MCF 10A (cell line): ENCODE data around the gene TTC39C. TPM values are rescaled to one million over a fixed set of nuclear protein-coding genes. Genes with fewer than 3 reads are reported as not detected.

Source experiments
- BruUV-seq: library from RNA; stranded (reverse); fragments of 400-500 nt; replicated peaks from 2 replicates; lab custom pipeline; 2021; lab: Mats Ljungman, UMichigan
- CTCF ChIA-PET: fragments of 300-600 bp; sonication (Branson Sonifier 250); formaldehyde crosslinking; extraction: SDS; loops from one replicate; lab custom pipeline; 2021; ENCODE audit warnings: antibody characterized with exemption, inconsistent platforms; lab: Yijun Ruan, JAX
- POLR2A ChIA-PET: fragments of 300-600, 350-650 bp; sonication (Branson Sonifier 250); formaldehyde crosslinking; extraction: SDS; loops from one replicate; lab custom pipeline; 2020; ENCODE audit warnings: antibody characterized with exemption, inconsistent platforms; lab: Yijun Ruan, JAX
- DNase-seq: peaks from one replicate; pipeline ENCODE4 v3.0.0-alpha.2; 2018; ENCODE audit not compliant: unreplicated experiment
- H3K27ac Mint-ChIP-seq: one replicate; pipeline ENCODE4 v1.8.0; 2022; ENCODE audit warnings: mild to moderate bottlenecking, low read depth, mixed read lengths; ENCODE audit not compliant: unreplicated experiment
- H3K27me3 Mint-ChIP-seq: one replicate; pipeline ENCODE4 v1.8.0; 2022; ENCODE audit warnings: mixed read lengths; ENCODE audit not compliant: insufficient read depth, unreplicated experiment
- H3K36me3 Mint-ChIP-seq: one replicate; pipeline ENCODE4 v1.8.0; 2022; ENCODE audit warnings: mild to moderate bottlenecking, moderate library complexity, mixed read lengths; ENCODE audit not compliant: insufficient read depth, unreplicated experiment
- H3K4me1 Mint-ChIP-seq: one replicate; pipeline ENCODE4 v1.8.0; 2022; ENCODE audit warnings: mixed read lengths; ENCODE audit not compliant: insufficient read depth, unreplicated experiment
- H3K4me3 Mint-ChIP-seq: one replicate; pipeline ENCODE4 v1.8.0; 2022; ENCODE audit warnings: mild to moderate bottlenecking, moderate library complexity, mixed read lengths; ENCODE audit not compliant: unreplicated experiment
- H3K9me3 Mint-ChIP-seq: one replicate; pipeline ENCODE4 v1.8.0; 2022; ENCODE audit warnings: mixed read lengths; ENCODE audit not compliant: unreplicated experiment
- intact Hi-C: fragments of 100-400 bp; cut with micrococcal nuclease; formaldehyde crosslinking; loops from 2 replicates; pipeline ENCODE4 v1.14.1; 2022
- total RNA-seq: library from RNA; stranded (reverse); gene quantifications from 2 replicates; pipeline ENCODE4 v1.2.3, GENCODE V29; 2022
- TF ChIP-seq, protein P1 (sequence below): fragments of 200-600 bp; IDR thresholded peaks from one replicate; pipeline ENCODE4 v1.8.0; 2022; ENCODE audit warnings: antibody characterized with exemption, mild to moderate bottlenecking; ENCODE audit not compliant: unreplicated experiment

Gene TTC39C
- total RNA-seq, 1 experiment from 2014 or later: 12.9 TPM

- Mint-ChIP-seq H3K4me1 (peaks cover 24% of the 10 kb centered on the region), H3K27ac (no peak overlapping the region), H3K4me3 (no peak overlapping the region), H3K9me3 (no peaks in the 10 kb centered on the region), H3K36me3 (no peaks in the 10 kb centered on the region), H3K27me3 (no peaks in the 10 kb centered on the region)
- no TSS peak for BruUV-seq
- TF ChIP-seq, protein P1, sequence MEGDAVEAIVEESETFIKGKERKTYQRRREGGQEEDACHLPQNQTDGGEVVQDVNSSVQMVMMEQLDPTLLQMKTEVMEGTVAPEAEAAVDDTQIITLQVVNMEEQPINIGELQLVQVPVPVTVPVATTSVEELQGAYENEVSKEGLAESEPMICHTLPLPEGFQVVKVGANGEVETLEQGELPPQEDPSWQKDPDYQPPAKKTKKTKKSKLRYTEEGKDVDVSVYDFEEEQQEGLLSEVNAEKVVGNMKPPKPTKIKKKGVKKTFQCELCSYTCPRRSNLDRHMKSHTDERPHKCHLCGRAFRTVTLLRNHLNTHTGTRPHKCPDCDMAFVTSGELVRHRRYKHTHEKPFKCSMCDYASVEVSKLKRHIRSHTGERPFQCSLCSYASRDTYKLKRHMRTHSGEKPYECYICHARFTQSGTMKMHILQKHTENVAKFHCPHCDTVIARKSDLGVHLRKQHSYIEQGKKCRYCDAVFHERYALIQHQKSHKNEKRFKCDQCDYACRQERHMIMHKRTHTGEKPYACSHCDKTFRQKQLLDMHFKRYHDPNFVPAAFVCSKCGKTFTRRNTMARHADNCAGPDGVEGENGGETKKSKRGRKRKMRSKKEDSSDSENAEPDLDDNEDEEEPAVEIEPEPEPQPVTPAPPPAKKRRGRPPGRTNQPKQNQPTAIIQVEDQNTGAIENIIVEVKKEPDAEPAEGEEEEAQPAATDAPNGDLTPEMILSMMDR: no peak
- ChIA-PET POLR2A (interaction anchor here (0.7 to 1.3 kb wide), 4 partner anchors 10 to 23 kb away, joined by 3 to 7 read pairs (median 4); no protein-coding TSS in a partner anchor), CTCF (interaction anchor here (1.1 to 1.9 kb wide), 2 partner anchors 9 to 107 kb away, joined by 3 to 5 read pairs; no protein-coding TSS in a partner anchor)
- intact Hi-C loops: no loop called here
- no peak for DNase-seq
These were observed 45.6 kb upstream of the TTC39C start for GRCh38 chr18:23968638-23969604.

GRCh38 chr18:23969664-23970063 is 44.9 kb upstream of the TTC39C start:
- no peaks in the 10 kb centered on the region for H3K9me3 Mint-ChIP-seq
- TF ChIP-seq, protein P1: no peak
- DNase-seq: no peak
- no peaks in the 10 kb centered on the region for H3K27me3 Mint-ChIP-seq
- no TSS peak for BruUV-seq
- intact Hi-C loops: no loop called here
- no peaks in the 10 kb centered on the region for H3K36me3 Mint-ChIP-seq
- H3K4me3 Mint-ChIP-seq: no peak overlapping the region
- no peak overlapping the region for H3K27ac Mint-ChIP-seq
- peaks cover 18% of the 10 kb centered on the region for H3K4me1 Mint-ChIP-seq
- CTCF ChIA-PET: no interaction called here
- POLR2A ChIA-PET: interaction anchor here (0.9 kb wide), 1 partner anchor 10 kb away, joined by 5 read pairs; no protein-coding TSS in a partner anchor

- Mint-ChIP-seq H3K9me3 (no peaks in the 10 kb centered on the region), H3K27ac (no peak overlapping the region), H3K4me1 (peaks cover 10% of the 10 kb centered on the region), H3K36me3 (no peaks in the 10 kb centered on the region), H3K4me3 (no peak overlapping the region), H3K27me3 (no peaks in the 10 kb centered on the region)
- TF ChIP-seq, protein P1: no peak
- DNase-seq: no peak
- BruUV-seq: no TSS peak
- intact Hi-C loops: no loop called here
- ChIA-PET CTCF (interaction anchor here (0.7 to 1.1 kb wide), 2 partner anchors 12 to 52 kb away, joined by 3 read pairs; no protein-coding TSS in a partner anchor), POLR2A (interaction anchor here (0.8 kb wide), 1 partner anchor 168 kb away, joined by 3 read pairs; the partner anchor contains the start of gene CABYR)
These were observed 44.1 kb upstream of the TTC39C start for GRCh38 chr18:23970161-23971096.
